Measurements from ENCODE around the gene RPA1. TPM values are rescaled to one million over a fixed set of nuclear protein-coding genes. Genes with fewer than 3 reads are reported as not detected.

RPA1 gene
- total RNA-seq, 1 experiment from 2014 or later: 69.1 TPM

- H3K4me2 ChIP-seq (ENCODE audit: low read length): no peak overlapping the region
- H3K4me1 ChIP-seq (ENCODE audit: insufficient read depth, low read length): no peaks in the 10 kb centered on the region
- intact Hi-C loops (cut with micrococcal nuclease): no loop called here
- no peak overlapping the region for H3K27ac ChIP-seq (ENCODE audit: low read length)
- no peaks in the 10 kb centered on the region for H3K27me3 ChIP-seq (ENCODE audit: low read length)
- H3F3A ChIP-seq (ENCODE audit: low read length, unreplicated experiment): no peaks in the 10 kb centered on the region
- no peaks in the 10 kb centered on the region for H4K20me1 ChIP-seq (ENCODE audit: low read length)
- no peaks in the 10 kb centered on the region for H3K9me2 ChIP-seq (replicated peaks; ENCODE audit: low read length)
- H3K79me2 ChIP-seq (ENCODE audit: low read length): no peaks in the 10 kb centered on the region
- no peaks in the 10 kb centered on the region for H3K9me3 ChIP-seq (ENCODE audit: low read length)
- POLR2A ChIA-PET (ENCODE audit: unreplicated experiment): no interaction called here
- H2AFZ ChIP-seq (ENCODE audit: low read length): no peak overlapping the region
- H3K36me3 ChIP-seq (ENCODE audit: low read depth, low read length): no peaks in the 10 kb centered on the region
- no peak for DNase-seq
- CTCF ChIA-PET: no interaction called here
- H3K9ac ChIP-seq (ENCODE audit: low read length): no peak overlapping the region
- H3K4me3 ChIP-seq (ENCODE audit: low read length): no peak overlapping the region
- no peak for ATAC-seq
- TF ChIP-seq EZH2phosphoT487 (IDR thresholded peaks at IDR 0.05; ENCODE audit: borderline replicate concordance, low read length) (no peak), CTCF (conservative IDR thresholded peaks at IDR 0.05; ENCODE audit: low read depth, low read length) (no peak), EZH2 (IDR thresholded peaks at IDR 0.05; ENCODE audit: low read length, unreplicated experiment) (no peak)
- no TSS peak for BruUV-seq (replicated peaks)
Observed at GRCh38 chr17:1800712-1801111, 29.1 kb upstream of the RPA1 start.

DNA sequence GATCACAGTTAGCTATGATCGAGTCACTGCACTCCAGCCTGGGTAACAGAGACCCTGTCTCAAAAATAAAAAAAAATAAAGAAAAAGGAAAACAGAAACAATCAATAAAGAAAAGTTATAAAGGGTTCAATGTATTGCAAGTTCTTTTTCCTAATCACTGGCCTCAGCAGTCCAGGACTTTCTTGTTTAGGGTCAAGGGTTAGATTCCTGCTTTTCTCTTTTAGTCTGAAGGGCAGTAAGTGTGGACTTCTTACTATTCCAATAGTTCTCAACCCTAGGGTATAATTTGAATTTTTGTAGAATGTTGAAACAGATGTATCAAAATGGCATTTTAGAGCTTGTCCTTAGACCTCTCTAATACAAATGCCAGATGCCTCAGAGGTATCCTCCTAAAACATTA is 27.4 kb upstream of the RPA1 start:
- no peak overlapping the region for H3K4me2 ChIP-seq (ENCODE audit: low read length)
- no peaks in the 10 kb centered on the region for H3K27me3 ChIP-seq (ENCODE audit: low read length)
- H3K4me3 ChIP-seq (ENCODE audit: low read length): no peak overlapping the region
- ATAC-seq (no peak), DNase-seq (no peak)
- no peak overlapping the region for H3K27ac ChIP-seq (ENCODE audit: low read length)
- H3F3A ChIP-seq (ENCODE audit: low read length, unreplicated experiment): no peaks in the 10 kb centered on the region
- ChIA-PET POLR2A (ENCODE audit: unreplicated experiment) (no interaction called here), CTCF (no interaction called here)
- no peak overlapping the region for H3K9ac ChIP-seq (ENCODE audit: low read length)
- H3K79me2 ChIP-seq (ENCODE audit: low read length): no peaks in the 10 kb centered on the region
- no peak overlapping the region for H2AFZ ChIP-seq (ENCODE audit: low read length)
- H3K9me2 ChIP-seq (replicated peaks; ENCODE audit: low read length): no peaks in the 10 kb centered on the region
- intact Hi-C loops (cut with micrococcal nuclease): no loop called here
- BruUV-seq (replicated peaks): no TSS peak
- no peaks in the 10 kb centered on the region for H4K20me1 ChIP-seq (ENCODE audit: low read length)
- TF ChIP-seq EZH2phosphoT487 (IDR thresholded peaks at IDR 0.05; ENCODE audit: borderline replicate concordance, low read length): no peak
- no peak for TF ChIP-seq EZH2 (IDR thresholded peaks at IDR 0.05; ENCODE audit: low read length, unreplicated experiment)
- TF ChIP-seq CTCF (conservative IDR thresholded peaks at IDR 0.05; ENCODE audit: low read depth, low read length): no peak
- H3K4me1 ChIP-seq (ENCODE audit: insufficient read depth, low read length): no peaks in the 10 kb centered on the region
- no peaks in the 10 kb centered on the region for H3K36me3 ChIP-seq (ENCODE audit: low read depth, low read length)
- H3K9me3 ChIP-seq (ENCODE audit: low read length): no peaks in the 10 kb centered on the region

DNA sequence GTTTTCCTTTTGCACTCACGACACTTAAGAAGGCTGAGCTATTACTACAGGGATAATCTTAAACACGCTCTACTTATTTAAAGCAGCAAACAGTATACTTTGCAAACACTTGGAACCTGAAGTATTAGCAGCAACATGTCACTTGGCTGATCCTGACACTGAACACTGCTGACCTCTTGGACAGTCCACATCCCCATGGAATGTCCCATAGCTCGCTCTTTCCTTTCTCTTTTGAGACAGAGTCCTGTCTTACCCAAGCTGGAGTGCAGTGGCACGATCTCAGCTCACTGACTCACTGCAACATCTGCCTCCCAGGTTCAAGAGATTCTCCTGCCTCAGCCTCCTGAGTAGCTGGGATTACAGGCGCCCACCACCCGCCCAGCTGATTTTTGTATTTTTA is 26.5 kb upstream of the RPA1 start:
- POLR2A ChIA-PET (ENCODE audit: unreplicated experiment): no interaction called here
- Histone ChIP-seq H3K4me1 (ENCODE audit: insufficient read depth, low read length) (no peaks in the 10 kb centered on the region), H3K4me2 (ENCODE audit: low read length) (no peak overlapping the region), H2AFZ (ENCODE audit: low read length) (no peak overlapping the region), H4K20me1 (ENCODE audit: low read length) (no peaks in the 10 kb centered on the region), H3K36me3 (ENCODE audit: low read depth, low read length) (no peaks in the 10 kb centered on the region), H3K27me3 (ENCODE audit: low read length) (no peaks in the 10 kb centered on the region), H3K9me3 (ENCODE audit: low read length) (no peaks in the 10 kb centered on the region), H3K27ac (ENCODE audit: low read length) (no peak overlapping the region), H3K4me3 (ENCODE audit: low read length) (no peak overlapping the region), H3K79me2 (ENCODE audit: low read length) (no peaks in the 10 kb centered on the region), H3F3A (ENCODE audit: low read length, unreplicated experiment) (no peaks in the 10 kb centered on the region), H3K9me2 (replicated peaks; ENCODE audit: low read length) (no peaks in the 10 kb centered on the region), H3K9ac (ENCODE audit: low read length) (no peak overlapping the region)
- CTCF ChIA-PET: no interaction called here
- DNase-seq: no peak
- no TSS peak for BruUV-seq (replicated peaks)
- no peak for TF ChIP-seq EZH2 (IDR thresholded peaks at IDR 0.05; ENCODE audit: low read length, unreplicated experiment)
- no peak for TF ChIP-seq EZH2phosphoT487 (IDR thresholded peaks at IDR 0.05; ENCODE audit: borderline replicate concordance, low read length)
- intact Hi-C loops (cut with micrococcal nuclease): no loop called here
- no peak for ATAC-seq

Measured in PC-3 (cell line).